ENCODE measurements around the gene C1orf167. TPM values are rescaled to one million over a fixed set of nuclear protein-coding genes. Genes with fewer than 3 reads are reported as not detected.
A peak's percentile ranks its signal among the peaks of the same experiment; 100 is the strongest.

The C1orf167 gene
- total and polyA plus RNA-seq, 2 of the 13 experiments (the other 11 are each of a cell fraction or from before 2014, with no cell fraction given): not detected

GRCh38 chr1:11802616-11802972 lies 40.6 kb downstream of the C1orf167 start (continued):
- no peak for TF ChIP-seq SNAPC4 (CRISPR knock-in tag; IDR thresholded peaks at IDR 0.05)
- TF ChIP-seq ZNF646 (CRISPR knock-in tag; IDR thresholded peaks at IDR 0.05): no peak
- no peak for TF ChIP-seq ZFX (CRISPR knock-in tag; IDR thresholded peaks at IDR 0.05; ENCODE audit: low read depth)
- no peak for TF ChIP-seq FIP1L1 (IDR thresholded peaks at IDR 0.05; ENCODE audit: borderline replicate concordance, insufficient read depth, low read depth, low read length)
- no peak for TF ChIP-seq STAG1 (CRISPR knock-in tag; IDR thresholded peaks at IDR 0.05)
- TF ChIP-seq ZNF629 (CRISPR knock-in tag; conservative IDR thresholded peaks at IDR 0.05): no peak
- TF ChIP-seq CREB3 (CRISPR knock-in tag; IDR thresholded peaks at IDR 0.05): no peak
- peak; percentile 37; the same call in 1 of the 2 replicates for TF ChIP-seq PHF20 (CRISPR knock-in tag; IDR thresholded peaks at IDR 0.05)
- TF ChIP-seq ZMAT3 (CRISPR knock-in tag; conservative IDR thresholded peaks at IDR 0.05): no peak
- TF ChIP-seq ELK4 (CRISPR knock-in tag; IDR thresholded peaks at IDR 0.05; ENCODE audit: borderline replicate concordance): no peak
- TF ChIP-seq EHMT2 (IDR thresholded peaks at IDR 0.05; ENCODE audit: borderline replicate concordance, low read depth, low read length): no peak
- no peak for TF ChIP-seq MED1 (CRISPR knock-in tag; IDR thresholded peaks at IDR 0.05)
- TF ChIP-seq ZNF816 (CRISPR knock-in tag; IDR thresholded peaks at IDR 0.05; ENCODE audit: borderline replicate concordance): no peak
- no peak for TF ChIP-seq ZNF768 (CRISPR knock-in tag; IDR thresholded peaks at IDR 0.05)
- no peak for TF ChIP-seq CCAR2 (optimal IDR thresholded peaks at IDR 0.05; ENCODE audit: low read depth, low read length)
- no peak for TF ChIP-seq ZNF790 (CRISPR knock-in tag; IDR thresholded peaks at IDR 0.05; ENCODE audit: borderline replicate concordance)
- peak; percentile 62 for TF ChIP-seq GABPA (IDR thresholded peaks at IDR 0.05; ENCODE audit: low read depth, low read length)
- peak; percentile 90 for TF ChIP-seq GABPA (CRISPR knock-in tag; IDR thresholded peaks at IDR 0.05; ENCODE audit: low read depth)

Data from HepG2 (cell line).